Activated naive CD4-positive, alpha-beta T cell treated with anti-CD3 and anti-CD28 coated beads, Interleukin-2, amount 50 U/mL, for 24 hours (primary cell): ENCODE data around the gene AP3D1.
"Not testable (repeated sequence)": the region's sequence is repeated elsewhere in the genome, so short reads cannot be mapped to it uniquely, and the experiment has no call there.

Experiments used
- H3K27ac Mint-ChIP-seq: one replicate; pipeline ENCODE4 v1.8.0; 2021; ENCODE audit warnings: mild to moderate bottlenecking, mixed read lengths
- H3K27me3 Mint-ChIP-seq: one replicate; pipeline ENCODE4 v1.8.0; 2021; ENCODE audit warnings: mixed read lengths
- H3K36me3 Mint-ChIP-seq: one replicate; pipeline ENCODE4 v1.8.0; 2021; ENCODE audit warnings: mixed read lengths
- H3K4me1 Mint-ChIP-seq: one replicate; pipeline ENCODE4 v1.8.0; 2021; ENCODE audit warnings: mixed read lengths
- H3K4me3 Mint-ChIP-seq: one replicate; pipeline ENCODE4 v1.8.0; 2021; ENCODE audit warnings: mild to moderate bottlenecking, mixed read lengths
- H3K9me3 Mint-ChIP-seq: one replicate; pipeline ENCODE4 v1.8.0; 2021; ENCODE audit warnings: mixed read lengths

Gene AP3D1

DNA sequence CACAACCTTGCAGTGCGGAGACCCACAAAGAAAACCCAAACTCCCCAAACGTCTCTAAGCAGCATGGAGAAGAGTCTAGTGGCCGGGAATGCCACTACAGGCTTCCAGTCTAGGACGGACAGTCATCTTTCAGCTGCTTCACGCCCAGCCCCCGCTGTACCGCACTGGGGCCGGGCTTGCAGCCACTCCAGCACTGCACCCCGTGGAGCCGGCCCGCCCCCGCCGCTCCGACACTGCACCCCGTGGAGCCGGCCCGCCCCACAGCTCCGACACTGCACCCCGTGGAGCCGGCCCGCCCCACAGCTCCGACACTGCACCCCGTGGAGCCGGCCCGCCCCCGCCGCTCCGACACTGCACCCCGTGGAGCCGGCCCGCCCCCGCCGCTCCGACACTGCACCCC, 23.1 kb downstream of the AP3D1 start:
- H3K9me3 Mint-ChIP-seq, H3K36me3 Mint-ChIP-seq, H3K27me3 Mint-ChIP-seq, H3K4me1 Mint-ChIP-seq, H3K27ac Mint-ChIP-seq, H3K4me3 Mint-ChIP-seq: not testable (repeated sequence)

DNA sequence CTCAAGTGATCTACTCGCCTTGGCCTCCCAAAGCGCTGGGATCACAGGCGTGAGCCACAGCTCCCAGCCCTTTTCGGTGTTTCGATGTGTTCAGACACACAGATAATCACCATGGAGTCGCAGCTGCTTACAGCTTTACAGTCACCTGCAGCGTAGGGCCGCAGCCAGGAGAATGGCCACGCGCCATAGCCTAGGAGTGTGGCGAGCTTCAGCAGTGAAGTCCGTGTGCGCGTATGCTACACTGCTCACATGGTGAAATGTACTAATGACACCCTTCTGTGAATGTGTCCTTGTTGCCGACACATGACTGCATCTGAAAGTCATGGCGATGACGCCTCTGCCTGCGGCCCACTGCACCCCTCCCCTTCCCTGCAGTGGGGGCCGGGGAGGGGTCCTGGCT, 23.6 kb downstream of the AP3D1 start:
- no peak overlapping the region for H3K27ac Mint-ChIP-seq
- no peaks in the 10 kb centered on the region for H3K27me3 Mint-ChIP-seq
- no peaks in the 10 kb centered on the region for H3K36me3 Mint-ChIP-seq
- H3K9me3 Mint-ChIP-seq: no peaks in the 10 kb centered on the region
- H3K4me3 Mint-ChIP-seq: no peak overlapping the region
- no peaks in the 10 kb centered on the region for H3K4me1 Mint-ChIP-seq

DNA sequence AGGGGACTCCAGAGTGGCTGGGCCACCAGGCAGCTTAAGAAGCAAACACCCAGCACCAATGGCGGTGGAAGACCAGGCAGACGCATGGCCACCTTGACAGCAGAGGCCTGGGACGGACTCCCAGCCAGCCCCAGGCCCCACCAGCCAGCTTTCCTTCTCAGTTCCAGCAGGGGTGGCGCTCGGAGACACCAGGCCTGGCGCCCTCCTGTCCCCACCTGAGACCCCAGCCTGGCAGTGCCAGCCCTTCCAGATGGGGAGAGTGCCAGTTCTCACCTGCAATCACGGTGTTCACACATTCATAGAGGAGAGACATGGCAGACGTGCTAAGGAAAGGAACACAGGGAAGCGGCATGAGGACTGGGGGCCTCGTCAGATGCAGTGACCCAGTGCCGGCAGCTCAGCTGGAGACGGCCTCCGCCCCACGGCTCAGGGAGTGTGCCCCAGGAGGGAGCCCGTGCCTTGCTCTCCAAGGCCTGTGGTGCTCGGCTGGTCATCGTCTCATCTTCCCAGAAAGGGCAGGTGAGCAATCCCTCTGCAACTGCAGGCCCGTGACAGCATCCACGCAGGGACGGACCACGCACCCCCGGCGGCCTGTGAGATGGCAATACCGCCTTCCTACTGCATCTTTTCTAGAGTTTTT, 24.4 kb downstream of the AP3D1 start:
- Mint-ChIP-seq H3K27ac (no peak overlapping the region), H3K4me3 (no peak overlapping the region), H3K4me1 (no peaks in the 10 kb centered on the region), H3K9me3 (no peaks in the 10 kb centered on the region), H3K36me3 (no peaks in the 10 kb centered on the region), H3K27me3 (no peaks in the 10 kb centered on the region)

DNA sequence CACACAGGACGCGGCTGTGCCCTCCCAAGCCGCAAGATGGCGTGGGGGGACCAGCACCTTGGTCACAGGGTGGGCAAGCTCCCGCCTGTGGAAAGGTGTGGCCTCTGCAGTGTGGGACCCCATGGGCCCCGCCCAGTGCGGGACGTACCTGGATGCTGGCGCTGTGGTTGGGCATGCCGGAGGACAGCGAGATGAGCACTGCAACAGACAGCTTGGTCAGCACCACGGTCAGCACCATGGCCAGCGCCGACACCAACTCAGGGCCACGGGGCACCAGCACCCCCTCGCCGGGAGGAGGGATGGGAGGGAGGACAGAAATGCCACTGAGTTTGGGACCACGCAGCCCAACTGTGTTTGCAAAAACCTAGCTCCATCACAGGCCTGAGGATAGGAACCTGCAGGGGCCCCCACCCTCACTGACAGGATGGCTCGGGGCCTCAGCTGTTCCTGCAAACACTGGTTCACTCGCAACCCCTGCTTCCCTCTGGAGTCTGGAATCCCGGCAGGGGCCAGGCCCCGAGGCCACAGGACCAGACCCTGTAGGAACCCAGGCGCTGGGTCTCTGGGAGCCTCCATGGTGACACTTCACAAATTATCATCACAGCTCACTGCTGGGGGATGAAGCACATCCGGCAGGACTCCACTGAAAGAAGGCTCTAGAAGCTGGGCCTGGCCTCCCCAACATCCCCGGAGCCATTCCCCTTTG, 27.5 kb downstream of the AP3D1 start:
- Mint-ChIP-seq H3K27ac (no peak overlapping the region), H3K4me3 (no peak overlapping the region), H3K36me3 (peaks cover under 1% of the 10 kb centered on the region), H3K4me1 (no peaks in the 10 kb centered on the region), H3K27me3 (no peaks in the 10 kb centered on the region), H3K9me3 (no peaks in the 10 kb centered on the region)

DNA sequence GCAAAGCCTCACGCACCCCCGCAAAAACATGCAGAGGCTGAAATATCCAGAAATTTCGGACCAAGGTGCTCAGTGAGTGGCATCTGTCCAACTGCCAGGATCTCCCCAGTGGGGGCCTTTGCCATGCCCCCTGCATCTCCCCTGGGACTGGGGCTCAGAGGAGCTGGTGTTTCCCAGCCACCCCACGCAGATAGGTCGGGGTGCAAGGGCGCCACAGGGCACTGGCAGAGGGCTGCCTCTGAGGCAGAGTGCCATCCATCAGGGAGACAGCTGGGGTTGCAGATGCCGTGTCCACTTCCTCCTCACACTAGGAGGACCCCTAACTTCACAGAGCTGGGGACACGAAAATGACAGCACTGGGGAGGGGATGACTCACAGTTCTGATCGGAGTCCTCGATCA, 28.4 kb downstream of the AP3D1 start:
- Mint-ChIP-seq H3K4me3 (no peak overlapping the region), H3K27me3 (no peaks in the 10 kb centered on the region), H3K4me1 (no peaks in the 10 kb centered on the region), H3K27ac (no peak overlapping the region), H3K9me3 (no peaks in the 10 kb centered on the region), H3K36me3 (peaks cover 2% of the 10 kb centered on the region)

DNA sequence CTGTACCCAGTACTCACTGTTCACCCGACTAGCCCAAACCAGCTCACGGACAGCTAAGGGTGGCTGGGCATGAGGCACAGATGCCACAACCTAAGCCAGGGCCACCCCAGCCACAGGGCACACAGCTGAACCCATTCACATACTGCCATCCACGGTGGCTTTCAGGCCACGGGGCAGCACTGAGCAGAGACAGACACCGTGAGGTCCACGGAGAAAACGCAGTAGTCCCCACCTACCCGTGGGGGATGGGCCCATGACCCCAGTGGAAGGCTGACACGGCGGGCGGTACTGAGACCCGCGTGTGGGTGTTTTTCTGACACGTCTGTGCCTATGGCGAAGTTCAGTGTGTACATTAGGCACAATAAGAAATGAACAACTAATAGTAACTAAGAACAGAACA, 29.1 kb downstream of the AP3D1 start:
- H3K27me3 Mint-ChIP-seq: no peaks in the 10 kb centered on the region
- H3K4me3 Mint-ChIP-seq: no peak overlapping the region
- no peaks in the 10 kb centered on the region for H3K9me3 Mint-ChIP-seq
- peaks cover 2% of the 10 kb centered on the region for H3K36me3 Mint-ChIP-seq
- no peak overlapping the region for H3K27ac Mint-ChIP-seq
- no peaks in the 10 kb centered on the region for H3K4me1 Mint-ChIP-seq

DNA sequence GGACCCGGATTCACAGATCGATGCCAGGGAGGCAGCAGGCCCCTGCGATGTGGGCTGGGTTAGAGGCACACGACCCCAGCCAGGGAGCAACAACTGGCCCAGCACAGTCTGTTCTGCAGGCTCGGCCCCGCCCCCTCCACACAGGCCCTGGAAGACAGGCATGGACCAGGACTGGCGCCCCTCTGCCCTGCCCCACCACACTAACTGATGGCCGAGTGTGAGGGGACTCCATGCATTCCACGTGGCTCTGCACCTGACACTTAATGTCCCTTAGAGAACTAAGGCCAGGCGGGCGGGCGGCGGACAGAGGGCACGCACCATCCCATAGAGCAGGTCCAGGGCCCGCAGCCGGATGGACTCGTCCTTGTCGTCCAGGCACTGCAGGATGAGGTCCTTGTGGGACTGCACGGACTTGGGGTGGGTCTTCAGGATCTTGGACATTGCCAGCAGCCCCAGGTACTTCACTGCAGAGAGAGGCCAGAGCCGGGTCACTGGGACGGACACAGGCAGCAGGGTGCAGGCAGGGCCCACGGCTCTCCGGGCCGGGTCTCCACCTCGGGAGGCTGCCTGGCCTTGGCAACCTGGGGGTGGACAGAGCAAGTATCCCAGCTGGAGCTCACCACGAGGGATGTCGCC, 29.8 kb downstream of the AP3D1 start:
- no peaks in the 10 kb centered on the region for H3K9me3 Mint-ChIP-seq
- H3K36me3 Mint-ChIP-seq: peaks cover 2% of the 10 kb centered on the region
- H3K4me1 Mint-ChIP-seq: no peaks in the 10 kb centered on the region
- H3K4me3 Mint-ChIP-seq: no peak overlapping the region
- no peak overlapping the region for H3K27ac Mint-ChIP-seq
- H3K27me3 Mint-ChIP-seq: no peaks in the 10 kb centered on the region

DNA sequence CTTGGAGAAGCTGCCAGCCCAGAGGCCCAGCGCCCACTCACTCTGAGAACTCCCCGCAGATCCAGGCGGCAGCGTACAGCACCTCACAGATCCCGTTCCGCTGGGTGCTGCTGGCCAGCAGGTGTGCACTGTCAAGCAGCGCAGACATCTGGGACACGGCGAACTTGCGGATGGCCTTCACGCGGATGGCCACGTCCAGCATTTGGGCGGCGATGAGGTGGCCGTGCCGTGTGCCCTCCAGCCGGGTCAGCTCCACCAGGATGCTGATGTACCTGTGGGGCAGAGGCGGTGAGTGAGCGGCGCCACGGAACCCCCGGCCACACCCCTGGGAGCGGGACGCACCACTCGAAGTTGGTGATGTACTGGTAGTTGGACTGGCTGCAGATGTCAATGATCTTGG, 30.5 kb downstream of the AP3D1 start:
- no peak overlapping the region for H3K27ac Mint-ChIP-seq
- H3K27me3 Mint-ChIP-seq: no peaks in the 10 kb centered on the region
- H3K4me1 Mint-ChIP-seq: no peaks in the 10 kb centered on the region
- H3K9me3 Mint-ChIP-seq: no peaks in the 10 kb centered on the region
- peaks cover 2% of the 10 kb centered on the region for H3K36me3 Mint-ChIP-seq
- H3K4me3 Mint-ChIP-seq: no peak overlapping the region

DNA sequence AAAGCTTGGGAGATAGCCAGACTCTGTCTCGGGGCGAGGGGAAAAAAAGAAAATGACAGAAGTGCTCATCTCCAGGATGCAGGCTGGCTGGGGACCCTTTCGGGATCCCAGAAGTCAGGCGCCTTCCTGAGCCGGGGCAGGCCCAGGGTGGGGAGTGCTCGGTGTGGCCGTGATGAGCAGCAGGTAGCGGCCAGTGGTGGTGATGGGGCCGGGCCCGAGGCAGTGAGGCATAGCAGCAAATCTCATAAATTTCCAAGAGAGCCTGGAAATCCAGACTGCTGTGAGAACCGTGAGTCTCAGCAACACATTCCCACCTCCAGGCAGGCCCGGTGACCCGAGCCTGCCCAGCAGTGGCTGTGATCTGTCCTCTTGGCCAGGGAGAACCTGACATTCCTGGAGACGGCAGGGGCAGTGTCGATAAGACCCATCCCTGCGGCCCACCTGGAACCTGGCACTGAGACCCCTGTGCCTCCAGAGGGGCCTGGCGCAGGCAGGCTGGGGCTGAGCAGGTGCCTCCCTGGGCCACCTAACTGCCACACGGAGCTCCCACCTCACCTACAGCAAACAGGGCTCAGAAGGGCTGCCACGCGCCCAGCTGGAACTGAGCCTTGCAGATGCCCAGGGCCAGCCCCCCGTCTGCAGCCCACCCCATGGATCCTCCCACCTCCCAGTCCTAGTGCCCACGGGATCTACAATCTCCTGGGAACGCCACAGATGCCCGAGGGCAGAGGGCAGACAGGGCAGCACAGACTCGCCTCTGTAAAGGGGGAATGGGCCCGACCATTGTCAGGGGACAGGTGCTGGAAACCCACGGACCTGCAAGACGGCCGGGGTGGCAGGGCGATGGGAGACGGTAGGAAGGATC, 31.2 kb downstream of the AP3D1 start:
- H3K27ac Mint-ChIP-seq: no peak overlapping the region
- no peak overlapping the region for H3K4me3 Mint-ChIP-seq
- no peaks in the 10 kb centered on the region for H3K4me1 Mint-ChIP-seq
- H3K27me3 Mint-ChIP-seq: no peaks in the 10 kb centered on the region
- H3K36me3 Mint-ChIP-seq: peaks cover 3% of the 10 kb centered on the region
- H3K9me3 Mint-ChIP-seq: no peaks in the 10 kb centered on the region

DNA sequence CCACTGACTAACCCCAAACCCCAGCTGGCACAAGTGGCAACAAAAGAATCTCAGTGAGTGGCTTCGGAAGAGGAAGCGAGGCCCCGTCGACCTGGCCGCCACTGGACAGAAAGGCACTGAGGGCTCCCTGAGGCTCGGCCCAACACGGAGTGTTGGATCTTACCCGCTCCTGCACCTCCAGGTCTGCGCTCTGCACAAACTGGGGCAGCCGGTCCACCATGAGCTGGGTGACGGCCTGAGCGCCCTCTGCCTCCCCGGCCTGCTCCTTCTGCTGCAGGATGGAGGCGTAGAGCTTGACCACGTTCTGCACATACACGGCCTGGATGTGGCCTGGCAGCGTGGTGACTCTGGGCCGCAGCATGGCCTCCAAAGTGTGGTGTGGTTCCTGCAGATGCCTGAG, 32.9 kb downstream of the AP3D1 start:
- H3K27me3 Mint-ChIP-seq: no peaks in the 10 kb centered on the region
- H3K36me3 Mint-ChIP-seq: peaks cover 6% of the 10 kb centered on the region
- no peaks in the 10 kb centered on the region for H3K9me3 Mint-ChIP-seq
- H3K27ac Mint-ChIP-seq: no peak overlapping the region
- H3K4me3 Mint-ChIP-seq: no peak overlapping the region
- H3K4me1 Mint-ChIP-seq: no peaks in the 10 kb centered on the region

DNA sequence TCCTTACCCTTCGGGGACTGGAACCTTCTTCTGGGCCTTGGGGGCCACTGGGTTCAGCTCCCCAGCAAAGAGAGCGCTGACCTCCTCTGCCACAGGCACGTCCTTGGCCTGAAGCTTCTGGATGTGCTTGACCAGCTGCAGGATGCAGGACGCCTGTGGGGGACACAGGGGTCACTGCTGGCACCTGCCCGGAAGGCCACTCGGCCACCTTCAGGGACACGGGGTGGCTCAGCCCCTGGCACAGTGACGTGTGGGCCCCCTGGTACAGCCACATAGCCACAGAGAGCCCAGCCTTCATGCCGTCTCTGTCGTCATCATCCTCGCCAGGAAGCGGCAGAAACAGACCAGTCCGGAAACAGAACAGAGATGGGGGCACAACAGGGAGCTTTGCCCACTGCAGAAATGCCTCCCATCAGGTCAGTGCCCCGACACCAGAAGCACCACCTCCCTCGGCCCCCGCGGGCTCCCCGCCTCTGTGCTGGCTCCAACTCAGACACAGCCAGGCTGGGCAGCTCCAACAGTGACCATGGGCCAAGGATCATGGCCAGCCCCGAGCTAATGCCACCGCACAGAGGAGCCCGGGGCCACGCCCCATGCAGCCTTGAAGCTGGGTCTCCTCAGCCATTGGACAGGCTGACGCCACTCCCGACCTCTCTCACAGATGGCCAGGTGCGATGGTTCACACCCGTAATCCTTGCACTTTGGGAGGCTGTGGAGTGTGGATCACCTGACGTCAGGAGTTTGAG, 34.0 kb downstream of the AP3D1 start:
- H3K27me3 Mint-ChIP-seq: no peaks in the 10 kb centered on the region
- H3K4me3 Mint-ChIP-seq: no peak overlapping the region
- peaks cover 6% of the 10 kb centered on the region for H3K36me3 Mint-ChIP-seq
- H3K9me3 Mint-ChIP-seq: no peaks in the 10 kb centered on the region
- no peak overlapping the region for H3K27ac Mint-ChIP-seq
- peaks cover 1% of the 10 kb centered on the region for H3K4me1 Mint-ChIP-seq

DNA sequence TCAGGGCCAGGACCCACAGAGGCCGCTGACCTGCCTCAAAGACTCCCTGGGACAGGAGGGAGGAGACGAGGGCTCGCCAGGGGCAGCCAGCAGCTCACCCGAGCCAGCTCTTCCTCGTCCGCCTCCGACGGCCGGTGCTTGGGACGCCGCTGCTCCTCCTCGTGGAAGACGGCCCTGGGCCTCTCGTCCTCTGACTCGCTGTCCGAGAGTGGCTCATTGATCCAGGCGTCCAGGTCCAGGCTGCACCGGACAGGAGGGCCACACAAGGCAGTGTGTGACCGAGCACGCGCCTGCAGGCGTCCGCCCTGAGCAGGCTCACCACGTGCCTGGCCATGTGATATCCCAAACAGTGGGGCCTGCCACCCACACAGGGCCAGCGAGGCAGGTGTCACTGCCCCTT, 34.9 kb downstream of the AP3D1 start:
- H3K4me1 Mint-ChIP-seq: peaks cover 5% of the 10 kb centered on the region
- H3K27me3 Mint-ChIP-seq: no peaks in the 10 kb centered on the region
- no peak overlapping the region for H3K27ac Mint-ChIP-seq
- H3K4me3 Mint-ChIP-seq: no peak overlapping the region
- no peaks in the 10 kb centered on the region for H3K9me3 Mint-ChIP-seq
- peaks cover 6% of the 10 kb centered on the region for H3K36me3 Mint-ChIP-seq

DNA sequence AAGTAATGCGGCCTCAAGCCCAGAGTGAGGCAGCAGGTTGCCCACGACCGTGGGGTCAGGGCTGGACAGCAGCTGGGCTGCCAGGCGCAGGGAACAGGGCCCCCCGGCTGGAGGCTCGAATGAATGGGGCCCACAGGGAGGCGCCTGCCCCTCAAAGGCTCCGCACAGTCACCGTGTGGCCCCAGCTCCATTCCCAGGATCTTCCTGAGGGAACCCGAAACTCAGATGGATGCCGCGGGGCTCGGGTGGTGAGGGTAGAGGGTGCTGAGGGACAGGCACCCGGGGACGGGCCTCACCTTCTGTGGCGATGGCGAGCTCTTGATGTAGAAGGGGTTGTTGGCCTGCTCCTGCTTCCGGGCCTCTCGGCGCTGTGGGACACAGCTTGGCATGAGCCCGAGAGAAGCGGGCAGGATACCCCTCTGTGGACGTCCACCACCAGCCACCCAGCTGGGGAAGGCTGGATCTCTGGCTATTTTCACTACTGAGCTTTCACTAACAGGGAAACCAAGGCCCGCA, 35.4 kb downstream of the AP3D1 start:
- Mint-ChIP-seq H3K36me3 (peaks cover 6% of the 10 kb centered on the region), H3K27ac (no peak overlapping the region), H3K4me1 (peaks cover 5% of the 10 kb centered on the region), H3K27me3 (no peaks in the 10 kb centered on the region), H3K4me3 (no peak overlapping the region), H3K9me3 (no peaks in the 10 kb centered on the region)

DNA sequence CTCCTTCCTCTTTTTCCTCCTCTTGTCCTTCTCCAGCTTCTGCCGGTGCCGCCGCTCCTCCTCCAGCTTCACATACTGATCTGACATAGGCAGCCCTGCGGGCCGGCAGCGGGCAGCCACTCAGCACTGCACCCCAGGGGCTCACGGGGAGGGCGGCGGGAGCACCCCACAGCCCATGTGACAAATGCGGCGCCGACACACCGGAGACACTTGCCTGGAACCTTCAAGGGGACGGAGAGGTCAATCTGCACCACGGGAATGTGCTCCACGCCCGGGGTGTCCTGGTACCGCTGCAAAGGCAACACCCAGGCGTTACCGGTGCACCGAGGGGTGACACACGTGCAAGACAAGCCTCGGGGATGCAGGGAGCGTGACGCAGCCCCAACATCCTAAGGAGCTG, 36.0 kb downstream of the AP3D1 start:
- Mint-ChIP-seq H3K4me1 (peaks cover 5% of the 10 kb centered on the region), H3K27me3 (no peaks in the 10 kb centered on the region), H3K4me3 (no peak overlapping the region), H3K27ac (no peak overlapping the region), H3K9me3 (no peaks in the 10 kb centered on the region), H3K36me3 (peaks cover 6% of the 10 kb centered on the region)

DNA sequence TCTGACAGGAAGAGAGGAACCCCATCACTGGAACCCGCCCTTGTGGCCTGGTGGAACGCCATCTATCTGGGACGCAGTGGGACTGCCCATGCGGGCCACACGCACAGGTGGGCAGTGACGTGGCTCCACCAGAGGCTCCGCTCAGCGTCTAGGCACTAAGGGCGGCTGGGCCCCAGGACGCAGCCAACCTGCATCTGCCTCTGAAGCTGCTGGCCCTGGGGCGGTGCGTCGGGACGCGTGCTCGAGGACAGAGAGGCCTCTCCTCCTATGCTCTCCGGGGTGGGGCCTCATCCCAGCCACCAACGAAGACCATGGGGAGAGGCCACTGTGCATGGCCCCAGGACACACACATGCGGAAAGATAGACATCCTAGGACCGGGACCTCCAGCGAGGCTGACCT, 36.5 kb downstream of the AP3D1 start:
- Mint-ChIP-seq H3K4me1 (peaks cover 5% of the 10 kb centered on the region), H3K27me3 (no peaks in the 10 kb centered on the region), H3K36me3 (peaks cover 6% of the 10 kb centered on the region), H3K9me3 (no peaks in the 10 kb centered on the region), H3K27ac (no peak overlapping the region), H3K4me3 (no peak overlapping the region)
